ENCODE measurements around the gene CDK4.

DNA sequence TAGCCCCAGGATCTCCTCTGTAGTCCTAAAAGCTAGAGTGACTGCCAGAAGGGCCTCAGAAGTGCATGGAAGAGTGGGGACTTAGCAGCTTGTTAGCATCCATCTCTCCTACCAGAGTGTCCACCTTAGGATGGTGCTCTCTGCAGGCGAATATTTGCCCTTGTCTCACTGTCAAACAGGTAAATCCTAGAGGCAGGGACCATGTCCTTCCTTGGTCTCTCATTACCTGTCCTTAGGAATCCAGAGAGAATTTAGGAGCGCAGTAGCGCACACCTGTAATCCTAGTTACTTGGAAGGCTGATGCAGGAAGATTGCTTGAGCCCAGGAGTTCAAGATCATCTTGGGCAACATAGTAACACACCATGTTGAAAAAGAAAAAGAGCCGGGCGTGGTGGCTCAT is 35.0 kb downstream of the CDK4 start:
- TF ChIP-seq, protein P1, sequence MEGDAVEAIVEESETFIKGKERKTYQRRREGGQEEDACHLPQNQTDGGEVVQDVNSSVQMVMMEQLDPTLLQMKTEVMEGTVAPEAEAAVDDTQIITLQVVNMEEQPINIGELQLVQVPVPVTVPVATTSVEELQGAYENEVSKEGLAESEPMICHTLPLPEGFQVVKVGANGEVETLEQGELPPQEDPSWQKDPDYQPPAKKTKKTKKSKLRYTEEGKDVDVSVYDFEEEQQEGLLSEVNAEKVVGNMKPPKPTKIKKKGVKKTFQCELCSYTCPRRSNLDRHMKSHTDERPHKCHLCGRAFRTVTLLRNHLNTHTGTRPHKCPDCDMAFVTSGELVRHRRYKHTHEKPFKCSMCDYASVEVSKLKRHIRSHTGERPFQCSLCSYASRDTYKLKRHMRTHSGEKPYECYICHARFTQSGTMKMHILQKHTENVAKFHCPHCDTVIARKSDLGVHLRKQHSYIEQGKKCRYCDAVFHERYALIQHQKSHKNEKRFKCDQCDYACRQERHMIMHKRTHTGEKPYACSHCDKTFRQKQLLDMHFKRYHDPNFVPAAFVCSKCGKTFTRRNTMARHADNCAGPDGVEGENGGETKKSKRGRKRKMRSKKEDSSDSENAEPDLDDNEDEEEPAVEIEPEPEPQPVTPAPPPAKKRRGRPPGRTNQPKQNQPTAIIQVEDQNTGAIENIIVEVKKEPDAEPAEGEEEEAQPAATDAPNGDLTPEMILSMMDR (IDR thresholded peaks at IDR 0.05) = no peak
- no peak for TF ChIP-seq POLR2A (IDR thresholded peaks at IDR 0.05)

Measured in Peyer's patch (tissue), 4 donors.